NCI-H748 (cell line): ENCODE measurements around the gene TMEM94.
A peak's percentile ranks its signal among the peaks of the same experiment; 100 is the strongest.

Experiments used
- DNase-seq: peaks from one replicate; lab custom pipeline; 2025; ENCODE audit not compliant: unreplicated experiment; lab: John Stamatoyannopoulos, UW

Gene TMEM94

DNA sequence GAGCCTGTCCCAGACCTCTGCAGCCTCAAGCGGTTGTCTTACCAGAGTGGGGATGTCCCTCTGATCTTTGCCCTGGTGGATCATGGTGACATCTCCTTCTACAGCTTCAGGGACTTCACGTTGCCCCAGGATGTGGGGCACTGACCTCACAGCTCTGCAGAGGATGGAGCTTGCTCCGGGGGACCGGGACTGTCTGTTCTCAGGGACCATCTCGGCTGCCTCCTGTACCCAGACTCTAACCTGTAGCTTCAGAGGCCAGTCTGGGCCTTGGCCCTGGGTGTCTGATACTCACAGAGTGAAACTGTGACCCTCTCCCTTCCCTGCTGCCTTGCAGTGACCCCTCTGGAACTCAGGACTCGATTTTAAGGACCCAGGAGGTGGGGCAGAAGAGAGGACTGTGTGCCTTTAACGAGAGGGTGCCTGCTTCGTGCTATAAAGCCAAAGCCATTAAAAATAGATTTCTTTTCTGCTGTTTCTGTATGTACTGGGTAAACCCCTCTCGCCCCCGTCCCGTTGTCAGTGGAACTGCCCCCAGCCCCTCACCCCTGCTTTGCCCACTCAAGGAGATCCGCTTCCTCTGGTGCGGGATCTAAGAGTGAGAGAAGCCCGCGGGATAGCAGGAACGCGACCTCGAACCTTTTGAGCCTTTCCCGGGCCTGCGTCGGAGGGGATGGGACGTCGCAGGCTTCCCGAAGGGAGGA, 68.0 kb downstream of the TMEM94 start:
- DNase-seq = no peak

DNA sequence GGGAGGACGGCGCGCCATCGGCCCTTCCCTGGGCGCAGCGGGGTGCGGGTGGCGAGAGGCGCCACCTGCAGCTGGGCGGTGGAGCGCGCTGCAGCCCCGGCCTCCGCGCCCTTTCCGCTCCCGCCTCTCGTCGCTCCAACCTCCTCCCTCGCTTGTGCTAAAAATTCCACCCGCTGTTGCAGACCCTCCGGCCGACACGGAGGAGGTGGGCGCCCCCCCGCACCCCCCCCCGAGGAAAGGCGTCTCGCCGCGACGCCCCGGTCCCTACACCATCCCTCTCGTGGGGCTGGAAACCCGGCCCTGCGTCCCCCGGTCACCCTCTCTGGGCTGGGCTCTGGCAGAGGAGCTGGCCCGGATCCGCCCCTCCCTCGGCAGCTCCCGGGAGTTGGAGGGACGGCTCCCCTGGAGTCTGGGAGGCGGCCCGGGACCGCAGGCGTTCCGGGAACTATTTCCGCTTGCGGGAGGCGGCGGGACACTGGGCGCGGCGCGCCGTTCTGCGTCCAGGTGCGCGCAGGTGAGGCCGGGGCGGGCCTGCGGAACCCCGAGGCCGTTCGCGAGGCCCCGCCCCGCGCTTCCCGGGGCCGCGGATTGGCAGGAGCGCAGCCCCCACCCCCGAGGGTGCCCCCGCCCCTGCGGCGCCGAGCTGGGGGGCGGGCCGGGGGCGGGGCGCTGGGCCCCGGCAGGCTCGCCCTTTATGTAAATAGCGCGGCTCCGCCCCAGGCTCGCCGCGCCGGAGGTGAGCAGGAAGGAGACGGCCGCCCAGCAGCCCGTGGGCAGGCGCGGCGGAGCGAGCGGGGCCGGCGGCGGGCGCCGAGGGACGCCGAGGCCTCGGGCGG, 68.8 kb downstream of the TMEM94 start, which contains the start of gene LLGL2:
TSS of gene LLGL2 (plus strand) at position 728 of the 836 bp plus-strand sequence. CDS start 17,730 bp downstream, outside the sequence.
- DNase-seq = peak; percentile 93

DNA sequence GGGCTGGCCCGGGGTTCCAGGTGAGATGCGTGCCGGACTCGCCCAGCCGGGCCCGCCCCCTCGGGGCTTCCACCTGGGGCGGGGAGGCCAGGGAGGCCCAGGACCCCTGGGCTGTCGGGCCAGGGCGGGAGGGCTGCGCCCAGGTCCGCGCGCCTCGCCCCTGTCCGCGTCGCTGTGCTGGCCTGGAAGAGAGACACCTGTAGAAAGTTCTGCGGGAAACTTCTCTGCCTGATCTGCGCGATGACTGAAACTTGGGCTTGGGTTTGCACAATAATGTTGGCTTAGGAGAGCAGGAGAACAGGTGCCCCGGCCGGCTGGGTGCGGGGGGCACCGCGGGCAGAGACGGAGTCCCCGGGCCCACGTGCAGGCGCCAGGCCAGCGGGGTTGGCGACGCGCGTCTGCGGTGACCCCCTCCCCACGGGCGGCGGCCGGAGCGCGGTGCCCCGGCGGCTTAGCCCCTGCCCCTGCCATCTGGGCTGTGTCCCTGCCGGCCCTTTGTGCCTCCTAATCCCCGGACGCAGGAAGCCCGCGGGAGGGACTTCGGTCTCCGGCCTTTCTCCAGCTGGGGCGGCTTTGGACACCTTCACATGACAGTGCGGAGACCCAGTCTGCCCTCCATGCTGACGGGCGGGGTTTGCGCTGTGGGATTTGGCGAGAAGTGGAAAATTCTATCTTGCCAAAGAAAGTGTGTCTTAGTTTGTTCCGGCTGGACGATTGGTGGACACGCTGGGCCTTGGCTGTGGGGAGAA, 69.5 kb downstream of the TMEM94 start:
- peak; percentile 66 for DNase-seq

DNA sequence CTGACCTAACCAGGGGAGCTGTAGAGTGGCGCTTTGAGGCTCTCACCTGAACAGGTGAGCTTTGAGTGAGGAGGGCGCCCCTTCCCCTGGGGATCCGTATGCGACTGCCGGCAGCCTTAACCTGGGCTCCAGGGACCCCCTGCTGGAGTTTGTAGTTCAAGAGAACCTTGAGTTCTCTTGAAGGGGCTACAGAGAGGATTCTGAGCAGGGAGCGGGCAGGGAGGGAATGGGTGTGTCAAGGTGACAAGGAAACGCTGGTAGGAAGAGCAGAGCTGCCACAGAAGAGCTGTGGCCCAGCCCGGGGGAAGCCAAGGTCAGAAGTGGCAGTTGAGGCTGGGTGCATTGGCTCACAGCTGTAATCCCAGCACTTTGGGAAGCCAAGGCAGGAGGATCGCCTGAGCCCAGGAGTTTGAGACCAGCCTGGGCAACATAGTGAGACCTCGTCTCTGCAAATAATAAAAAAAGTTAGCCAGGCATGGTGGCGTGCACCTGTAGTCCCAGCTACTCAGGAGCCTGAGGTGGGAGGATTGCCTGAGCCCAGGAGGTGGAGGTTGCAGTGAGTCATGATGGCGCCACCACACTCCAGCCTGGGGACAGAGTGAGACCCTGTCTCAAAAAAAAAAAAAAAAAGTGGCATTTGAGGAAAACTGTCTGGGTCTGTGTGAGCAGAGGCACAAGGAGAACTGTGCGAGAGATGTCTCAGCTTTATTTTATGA, 70.3 kb downstream of the TMEM94 start:
- DNase-seq = peak; percentile 40

DNA sequence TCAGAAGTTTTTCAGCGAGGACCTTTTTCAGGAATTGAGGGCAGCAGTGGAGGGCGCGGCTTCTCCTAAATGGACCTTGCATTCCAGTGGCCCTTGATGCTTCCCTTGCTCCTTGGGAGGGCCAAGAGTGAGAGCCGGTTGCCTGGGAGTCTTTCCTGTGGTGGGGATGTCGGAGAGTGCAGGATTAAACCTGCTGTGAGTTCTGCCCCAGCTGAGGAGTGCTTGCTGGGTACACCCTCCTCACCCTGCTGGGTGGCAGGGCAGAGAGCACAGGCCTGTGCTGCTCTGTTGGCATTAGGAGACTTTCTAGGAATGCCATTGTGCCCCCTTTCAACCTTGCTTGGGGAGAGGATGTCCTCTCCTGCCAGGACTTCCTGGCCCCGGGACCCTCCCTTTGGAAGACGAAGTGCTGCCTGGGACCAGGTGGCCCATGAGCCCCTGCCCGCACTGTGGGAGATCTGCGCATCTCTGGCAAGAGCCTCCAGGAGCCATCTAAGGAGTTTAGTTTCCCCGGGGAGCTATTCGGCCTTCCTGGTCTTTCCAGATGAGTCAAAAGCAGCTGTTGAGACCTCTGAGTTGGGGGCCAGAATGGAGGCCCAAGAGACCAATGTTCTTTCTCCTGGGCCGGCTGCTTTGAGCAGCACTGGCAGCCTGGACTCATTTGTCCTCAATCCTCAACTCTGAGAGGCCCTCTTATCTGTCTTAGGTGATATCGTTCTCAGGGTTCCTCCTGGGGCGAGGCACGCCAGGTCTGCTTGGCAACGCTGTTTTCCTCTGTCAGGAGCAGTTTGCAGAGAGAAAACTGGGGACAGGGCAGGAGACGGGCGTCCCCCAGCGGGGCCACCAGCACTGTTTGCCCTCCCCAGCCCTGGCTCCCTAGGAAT, 74.6 kb downstream of the TMEM94 start:
- no peak for DNase-seq

DNA sequence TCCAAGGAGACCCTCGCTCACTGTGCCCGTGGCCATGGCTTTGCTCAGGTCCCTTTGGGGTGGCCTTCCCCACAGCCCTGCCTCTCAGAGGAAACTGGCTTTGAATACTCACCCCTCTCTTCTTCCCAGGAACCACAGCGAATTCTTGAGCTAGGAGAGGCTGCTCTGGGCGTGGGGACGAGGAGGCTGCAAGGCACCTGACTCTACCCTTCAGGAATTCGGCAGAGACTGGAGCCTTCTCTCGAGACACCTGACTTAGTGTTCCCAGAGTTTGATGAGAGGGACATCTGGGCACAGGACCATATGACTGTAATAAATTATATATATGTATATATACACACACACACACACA, 75.3 kb downstream of the TMEM94 start:
- DNase-seq = no peak

DNA sequence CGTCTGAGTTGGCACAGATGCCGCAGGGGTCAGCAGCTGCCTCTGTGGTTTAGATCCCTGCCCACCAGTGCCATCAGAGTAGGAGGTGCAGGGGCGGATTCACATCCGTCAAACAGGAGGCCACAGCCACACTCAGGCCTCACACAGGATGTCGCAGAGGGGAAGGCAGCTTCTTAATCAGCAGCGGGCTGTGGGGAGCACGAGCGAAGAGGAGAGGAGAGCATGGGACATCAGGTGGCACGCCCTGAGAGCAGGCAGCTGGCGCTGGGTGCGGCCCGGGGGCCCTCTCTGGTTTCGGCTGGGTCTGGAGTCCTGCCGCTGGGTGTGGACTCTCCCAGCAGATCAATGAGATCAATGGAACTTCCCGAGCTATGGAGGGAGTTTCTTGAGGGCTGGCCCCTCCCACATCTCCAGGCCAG, 78.7 kb downstream of the TMEM94 start:
- DNase-seq = no peak

DNA sequence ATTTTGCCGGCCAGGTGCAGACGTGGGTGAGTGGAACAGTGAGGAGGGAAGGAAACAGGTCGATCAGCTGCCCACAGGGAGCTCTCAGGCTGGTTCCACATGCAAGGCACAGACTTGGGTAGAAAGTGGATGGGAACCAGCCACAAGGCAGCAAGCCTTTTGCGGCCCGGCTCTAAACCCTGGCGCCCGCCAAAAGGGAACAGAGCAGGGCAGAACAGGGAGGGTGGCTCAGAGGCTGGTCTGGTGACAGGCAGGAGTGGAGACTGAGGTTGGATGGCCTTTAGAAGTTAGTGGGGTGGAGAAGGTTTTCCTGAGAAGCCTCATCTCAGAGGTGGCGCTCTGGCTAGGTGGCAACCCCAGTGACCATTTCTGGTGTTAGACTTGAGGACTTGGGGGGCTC, 79.4 kb downstream of the TMEM94 start:
- DNase-seq = no peak

DNA sequence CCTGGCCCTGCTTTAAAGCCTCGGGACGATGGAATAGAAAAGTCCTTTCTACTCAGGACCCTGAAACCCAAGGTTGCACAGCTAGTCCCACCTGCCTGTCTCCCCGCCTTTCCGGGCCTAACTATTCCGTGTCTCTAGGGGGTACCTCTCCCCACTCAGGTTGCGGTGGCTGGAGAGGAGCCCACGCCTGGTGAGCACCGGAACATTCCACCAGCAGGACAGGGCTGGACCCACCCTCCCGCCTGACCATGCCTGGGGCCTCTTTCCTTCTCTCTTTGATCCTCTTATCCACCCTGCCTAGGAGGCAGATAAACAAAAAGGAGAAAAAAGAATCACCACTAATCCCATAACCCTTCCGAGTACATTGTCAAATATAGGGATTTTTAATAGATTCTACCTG, 79.9 kb downstream of the TMEM94 start:
- no peak for DNase-seq

DNA sequence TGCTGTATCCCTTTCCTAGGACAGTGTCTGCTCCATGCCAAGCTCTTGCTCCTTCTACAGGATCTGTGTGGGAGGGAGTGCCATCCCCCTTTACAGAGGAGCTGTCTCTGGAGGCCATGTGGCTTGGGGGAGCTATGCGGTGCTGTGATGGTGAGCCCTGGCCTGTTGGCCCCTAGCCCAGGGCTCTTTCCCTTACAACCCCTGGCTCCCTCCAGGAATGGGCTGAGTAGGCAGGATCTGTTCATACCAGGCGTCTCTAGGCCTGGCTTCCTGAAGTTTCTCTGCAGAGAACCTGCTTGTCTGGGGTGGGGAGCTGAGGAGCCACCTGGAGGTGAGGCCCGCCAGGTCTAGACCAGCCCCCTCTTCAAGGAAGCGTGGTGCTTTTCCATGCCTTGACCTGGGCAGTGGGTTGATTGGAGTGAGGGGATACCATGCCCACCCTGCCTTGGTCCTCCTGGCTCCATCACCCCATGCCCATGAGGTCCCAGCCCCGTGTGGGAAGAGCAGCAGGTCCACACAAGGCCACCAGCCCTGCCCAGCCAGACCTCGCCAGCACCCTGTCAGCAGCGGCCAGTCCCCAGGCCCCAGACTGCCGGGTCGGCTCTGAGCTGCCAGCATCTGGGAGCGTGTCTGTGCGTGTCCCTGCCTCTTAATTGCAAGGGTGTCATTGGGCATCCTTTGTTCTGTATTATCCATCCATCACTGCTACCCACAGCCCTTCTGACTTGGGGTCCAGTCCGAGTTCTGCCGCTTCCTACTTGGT, 83.7 kb downstream of the TMEM94 start:
- no peak for DNase-seq

DNA sequence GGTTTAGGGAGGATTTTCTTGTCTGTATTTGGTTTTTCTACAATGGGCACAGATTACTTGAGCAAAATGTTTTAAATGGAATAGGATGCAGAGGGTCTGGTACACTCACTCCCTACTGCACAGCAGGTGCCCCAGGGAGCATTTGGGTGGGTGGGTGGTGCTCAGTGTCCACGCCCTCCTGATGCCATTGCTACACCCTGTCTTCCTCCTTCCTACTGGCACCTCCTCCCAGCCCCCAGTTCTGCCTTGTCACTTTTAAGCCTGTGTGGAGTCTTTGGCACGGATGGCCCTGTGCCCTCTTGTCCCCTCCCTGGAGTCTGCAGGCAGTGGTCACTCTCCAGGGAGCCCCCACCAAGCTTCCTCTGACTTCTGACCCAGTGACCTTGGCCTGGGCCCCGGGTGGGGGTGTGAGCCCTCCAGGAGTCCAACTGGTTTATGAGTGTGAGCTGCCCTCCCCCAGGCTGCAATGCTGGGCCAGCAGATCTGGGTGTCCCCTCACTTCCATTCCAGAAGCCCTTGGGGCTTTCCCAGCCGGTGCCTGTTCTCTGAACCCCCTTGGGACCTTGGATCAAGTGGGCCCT, 84.6 kb downstream of the TMEM94 start:
- no peak for DNase-seq

DNA sequence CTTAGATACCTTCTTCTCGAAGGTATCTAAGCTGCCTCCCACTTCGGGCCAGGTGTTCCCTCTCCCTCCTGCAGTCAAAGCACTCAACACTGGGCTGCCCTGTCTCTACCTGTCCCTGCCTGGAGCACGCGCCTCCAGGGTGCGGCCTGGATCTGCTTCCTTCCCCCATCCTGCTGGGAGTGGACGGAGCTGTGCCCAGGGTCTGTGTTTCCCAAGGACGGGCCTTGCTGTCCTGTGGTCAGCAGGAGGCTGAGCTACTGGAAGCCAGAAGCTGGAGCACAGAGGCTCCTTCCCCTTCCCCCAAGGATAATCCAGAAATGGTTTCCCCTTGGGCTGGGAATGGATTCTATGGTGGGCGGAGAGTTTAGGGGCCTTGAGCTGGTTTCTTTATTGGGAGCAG, 85.8 kb downstream of the TMEM94 start:
- DNase-seq = no peak

DNA sequence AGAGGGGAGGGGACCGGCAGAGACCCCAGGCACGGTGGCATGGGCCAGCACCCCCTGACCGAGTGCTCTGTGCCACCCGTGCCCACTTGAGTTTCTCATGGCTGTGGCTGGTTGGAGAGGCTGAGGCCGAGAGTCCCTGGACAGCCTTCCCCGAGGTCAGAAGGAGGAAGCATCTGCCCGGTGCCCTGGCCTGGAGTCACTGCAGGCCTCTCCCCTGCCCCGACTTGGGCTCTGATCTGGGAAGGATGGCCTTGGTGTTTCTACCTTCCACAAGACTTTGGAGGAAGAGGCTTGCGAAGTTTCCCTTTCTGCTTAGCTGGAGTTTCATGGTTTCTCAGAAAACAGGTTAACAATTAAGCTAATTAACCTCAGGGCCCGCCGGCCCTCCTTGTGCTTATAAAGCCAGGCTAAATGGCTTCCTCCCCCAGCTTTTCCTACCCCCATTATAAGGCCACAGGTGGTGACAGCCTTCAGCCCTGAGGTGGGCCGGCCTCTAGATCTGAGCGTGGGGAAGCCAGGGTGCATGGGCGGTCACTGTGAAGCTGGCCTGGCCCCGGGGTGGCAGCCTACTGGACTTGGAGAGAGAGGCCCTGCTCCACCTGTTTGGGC, 86.4 kb downstream of the TMEM94 start:
- no peak for DNase-seq

DNA sequence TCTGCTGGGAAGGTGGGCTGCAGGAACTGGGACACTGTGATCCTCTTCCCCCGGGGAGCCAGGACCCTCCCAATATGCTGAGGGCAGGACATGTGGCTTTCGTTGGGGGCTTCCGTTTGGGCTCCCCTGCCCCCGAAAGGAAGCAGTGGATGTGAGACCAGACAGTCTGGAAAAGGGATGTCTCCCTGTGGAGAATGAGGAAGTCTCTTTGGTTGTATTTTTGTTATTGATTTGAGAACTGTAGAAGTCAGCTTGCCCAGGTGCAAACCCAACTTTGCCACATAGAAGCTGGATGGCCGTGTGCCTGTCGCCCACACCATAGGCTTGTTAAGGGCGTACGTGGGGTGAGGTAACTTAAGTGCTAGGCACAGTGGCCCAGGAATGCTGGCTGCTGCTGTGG, 87.8 kb downstream of the TMEM94 start:
- DNase-seq = no peak

DNA sequence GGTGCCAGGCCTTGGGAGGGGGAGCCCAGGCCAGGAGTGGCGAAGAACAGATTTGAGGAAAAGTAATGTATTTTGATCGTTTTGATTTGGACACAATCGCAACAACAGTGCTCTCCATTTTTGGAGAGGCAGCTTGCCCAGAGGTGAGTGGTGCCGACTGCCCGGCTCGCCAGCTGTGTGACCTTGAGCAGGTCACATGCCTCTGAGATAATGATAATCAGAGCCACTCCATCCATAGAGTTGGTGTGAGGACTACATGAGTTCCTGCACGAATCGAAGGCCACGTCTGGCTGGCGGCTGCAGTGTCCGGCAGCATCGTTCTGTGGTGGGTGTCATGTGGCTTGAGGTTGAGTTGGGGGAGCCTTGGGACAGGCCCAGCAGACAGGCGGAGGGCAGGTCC, 89.7 kb downstream of the TMEM94 start:
- DNase-seq = no peak

DNA sequence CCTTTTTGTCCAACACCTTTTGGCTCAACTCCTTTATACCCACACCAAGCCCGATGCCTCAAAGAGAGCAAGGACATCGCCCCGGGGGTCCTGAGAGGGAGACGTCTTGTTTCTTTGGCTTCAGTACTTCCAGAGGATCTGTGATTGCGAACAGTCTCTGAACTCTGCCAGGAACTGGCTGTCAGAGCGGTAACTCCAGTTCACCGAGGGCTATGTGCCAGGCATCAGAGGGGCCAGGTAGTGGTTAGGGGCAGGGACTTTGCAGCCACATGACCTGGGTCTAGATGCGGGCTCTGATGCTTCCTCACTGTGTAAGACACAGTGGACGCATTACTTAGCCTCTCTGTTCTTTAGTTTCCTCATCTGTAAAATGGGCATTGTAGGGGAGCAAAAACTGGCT, 90.7 kb downstream of the TMEM94 start:
- DNase-seq = no peak

DNA sequence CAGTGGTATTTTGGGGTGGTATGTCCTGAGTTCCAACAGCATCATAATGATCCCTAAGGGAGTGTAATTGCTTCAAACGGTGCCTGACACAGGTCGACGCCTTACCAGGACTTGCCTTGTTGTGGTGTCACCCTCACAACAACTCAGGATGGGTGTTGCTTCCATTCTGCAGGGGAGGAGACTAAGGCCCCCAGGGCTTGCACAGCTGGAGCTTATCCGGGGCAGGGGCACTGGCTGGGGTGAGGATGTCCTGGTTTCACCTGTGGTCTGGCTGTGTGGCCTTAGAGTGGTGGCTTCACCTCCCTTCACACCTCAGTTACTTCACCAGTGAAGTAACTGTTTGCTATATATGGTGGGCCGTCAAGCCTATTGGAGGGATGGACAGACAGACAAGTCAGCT, 92.4 kb downstream of the TMEM94 start:
- no peak for DNase-seq
